ENCODE data around the gene CPXM1.
"Not testable (repeated sequence)": the region's sequence is repeated elsewhere in the genome, so short reads cannot be mapped to it uniquely, and the experiment has no call there.

Gene CPXM1

DNA sequence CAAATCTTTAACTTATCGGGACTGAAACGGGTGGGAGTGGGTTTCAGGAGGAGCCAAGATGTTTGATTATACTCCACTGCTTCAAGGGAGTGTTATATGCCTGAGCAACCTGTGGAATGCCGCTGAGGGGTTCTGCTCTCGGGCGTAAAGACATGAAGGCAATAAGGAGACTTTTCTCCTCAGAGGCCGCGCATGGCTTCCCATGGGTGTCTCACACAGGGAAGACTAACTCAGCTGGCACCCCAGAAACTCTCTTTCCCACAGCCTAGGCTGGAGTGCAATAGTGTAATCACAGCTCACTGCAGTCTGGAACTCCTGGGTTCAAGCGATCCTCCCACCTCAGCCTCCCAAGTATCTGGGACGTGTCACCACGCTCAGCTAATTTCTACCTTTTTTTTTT is 9.3 kb upstream of the CPXM1 start:
- TF ChIP-seq, protein P1, sequence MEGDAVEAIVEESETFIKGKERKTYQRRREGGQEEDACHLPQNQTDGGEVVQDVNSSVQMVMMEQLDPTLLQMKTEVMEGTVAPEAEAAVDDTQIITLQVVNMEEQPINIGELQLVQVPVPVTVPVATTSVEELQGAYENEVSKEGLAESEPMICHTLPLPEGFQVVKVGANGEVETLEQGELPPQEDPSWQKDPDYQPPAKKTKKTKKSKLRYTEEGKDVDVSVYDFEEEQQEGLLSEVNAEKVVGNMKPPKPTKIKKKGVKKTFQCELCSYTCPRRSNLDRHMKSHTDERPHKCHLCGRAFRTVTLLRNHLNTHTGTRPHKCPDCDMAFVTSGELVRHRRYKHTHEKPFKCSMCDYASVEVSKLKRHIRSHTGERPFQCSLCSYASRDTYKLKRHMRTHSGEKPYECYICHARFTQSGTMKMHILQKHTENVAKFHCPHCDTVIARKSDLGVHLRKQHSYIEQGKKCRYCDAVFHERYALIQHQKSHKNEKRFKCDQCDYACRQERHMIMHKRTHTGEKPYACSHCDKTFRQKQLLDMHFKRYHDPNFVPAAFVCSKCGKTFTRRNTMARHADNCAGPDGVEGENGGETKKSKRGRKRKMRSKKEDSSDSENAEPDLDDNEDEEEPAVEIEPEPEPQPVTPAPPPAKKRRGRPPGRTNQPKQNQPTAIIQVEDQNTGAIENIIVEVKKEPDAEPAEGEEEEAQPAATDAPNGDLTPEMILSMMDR (IDR thresholded peaks at IDR 0.05; ENCODE audit: extremely low read depth, insufficient read depth, missing control alignments), result no peak
- DNase-seq (ENCODE audit: low spot score), result no peak
- in situ Hi-C loops (cut with MboI; ENCODE audit: low pct_unique_long_range_greater_than_20kb, low sequenced_read_pairs, unreplicated experiment), result no loop called here

DNA sequence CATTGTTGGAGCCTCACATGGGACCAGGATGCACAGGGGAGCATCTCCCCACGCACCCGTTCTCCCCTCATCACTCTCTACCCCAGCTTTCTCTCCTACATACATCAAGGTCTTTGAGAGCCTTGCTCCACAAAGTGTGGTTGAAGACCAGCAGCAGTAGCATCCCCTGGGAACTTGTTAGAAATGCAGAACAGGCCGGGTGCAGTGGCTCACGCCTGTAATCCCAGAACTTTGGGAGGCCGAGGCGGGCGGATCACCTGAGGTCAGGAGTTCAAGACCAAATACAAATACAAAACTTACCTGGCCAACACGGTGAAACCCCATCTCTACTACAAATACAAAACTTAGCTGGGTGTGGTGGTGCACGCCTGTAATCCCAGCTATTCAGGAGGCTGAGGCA is 7.5 kb upstream of the CPXM1 start:
- in situ Hi-C loops (cut with MboI; ENCODE audit: low pct_unique_long_range_greater_than_20kb, low sequenced_read_pairs, unreplicated experiment), result not testable (repeated sequence)
- peak; percentile 9 for DNase-seq (ENCODE audit: low spot score)

DNA sequence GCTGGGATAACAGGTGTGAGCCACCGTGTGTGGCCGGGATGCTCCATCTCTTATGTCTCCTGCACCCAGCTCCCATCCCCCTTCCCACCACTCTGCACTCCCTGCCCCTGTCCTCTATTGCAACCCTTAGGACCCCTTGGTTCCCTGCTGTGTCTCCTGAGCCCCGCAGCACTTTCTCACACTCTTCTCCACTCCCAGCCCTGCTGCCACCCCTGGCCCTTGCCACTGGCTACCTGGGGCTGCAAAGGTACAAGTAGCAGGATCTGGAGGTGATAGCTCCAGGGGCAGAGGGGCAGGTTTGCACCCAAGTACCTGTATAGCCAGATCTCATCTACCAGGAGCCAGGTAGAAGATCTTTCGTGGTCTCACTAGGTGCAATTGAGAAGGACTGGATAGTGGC is 6.6 kb upstream of the CPXM1 start:
- TF ChIP-seq, protein P1 (IDR thresholded peaks at IDR 0.05; ENCODE audit: extremely low read depth, insufficient read depth, missing control alignments), result no peak
- in situ Hi-C loops (cut with MboI; ENCODE audit: low pct_unique_long_range_greater_than_20kb, low sequenced_read_pairs, unreplicated experiment), result no loop called here
- DNase-seq (ENCODE audit: low spot score), result peak; percentile 8

GRCh38 chr20:2806351-2806701 is 5.9 kb upstream of the CPXM1 start:
- peak; percentile 20 for DNase-seq (ENCODE audit: low spot score)
- TF ChIP-seq, protein P1 (IDR thresholded peaks at IDR 0.05; ENCODE audit: extremely low read depth, insufficient read depth, missing control alignments), result no peak
- in situ Hi-C loops (cut with MboI; ENCODE audit: low pct_unique_long_range_greater_than_20kb, low sequenced_read_pairs, unreplicated experiment), result no loop called here

DNA sequence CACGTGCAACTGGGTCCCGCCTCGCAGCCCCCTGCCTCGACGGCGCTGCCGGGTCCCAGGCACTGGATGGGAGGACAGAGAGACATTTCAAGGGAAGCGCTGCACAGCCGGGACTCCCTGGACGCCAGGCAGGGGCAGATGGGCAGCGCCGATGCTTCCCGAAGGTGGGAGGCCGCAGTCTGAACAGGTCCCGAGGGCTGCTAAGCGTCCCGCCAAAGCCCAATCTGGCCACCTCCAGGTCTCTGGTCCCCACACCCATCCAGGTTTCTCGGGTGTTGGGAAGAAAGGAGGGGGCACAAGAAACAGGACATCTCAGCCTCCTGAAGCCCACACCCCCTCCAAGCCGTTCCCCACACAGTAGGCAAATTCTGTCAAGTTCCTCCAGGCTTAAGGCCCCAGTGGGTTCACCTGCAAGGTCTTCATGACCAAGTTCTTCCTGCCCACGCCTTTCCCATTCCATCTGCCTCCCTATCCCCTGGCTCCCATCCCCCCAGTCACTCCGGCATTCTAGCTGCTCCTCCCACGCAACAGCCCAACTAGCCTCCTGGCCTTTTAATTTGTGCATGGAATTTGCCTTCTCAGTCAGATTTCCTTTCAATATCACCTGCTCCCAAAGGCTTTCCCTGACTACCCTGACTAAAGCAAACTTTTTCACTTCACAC is 5.4 kb upstream of the CPXM1 start:
- TF ChIP-seq, protein P1 (IDR thresholded peaks at IDR 0.05; ENCODE audit: extremely low read depth, insufficient read depth, missing control alignments), result no peak
- in situ Hi-C loops (cut with MboI; ENCODE audit: low pct_unique_long_range_greater_than_20kb, low sequenced_read_pairs, unreplicated experiment), result no loop called here
- peak; percentile 14 for DNase-seq (ENCODE audit: low spot score)

DNA sequence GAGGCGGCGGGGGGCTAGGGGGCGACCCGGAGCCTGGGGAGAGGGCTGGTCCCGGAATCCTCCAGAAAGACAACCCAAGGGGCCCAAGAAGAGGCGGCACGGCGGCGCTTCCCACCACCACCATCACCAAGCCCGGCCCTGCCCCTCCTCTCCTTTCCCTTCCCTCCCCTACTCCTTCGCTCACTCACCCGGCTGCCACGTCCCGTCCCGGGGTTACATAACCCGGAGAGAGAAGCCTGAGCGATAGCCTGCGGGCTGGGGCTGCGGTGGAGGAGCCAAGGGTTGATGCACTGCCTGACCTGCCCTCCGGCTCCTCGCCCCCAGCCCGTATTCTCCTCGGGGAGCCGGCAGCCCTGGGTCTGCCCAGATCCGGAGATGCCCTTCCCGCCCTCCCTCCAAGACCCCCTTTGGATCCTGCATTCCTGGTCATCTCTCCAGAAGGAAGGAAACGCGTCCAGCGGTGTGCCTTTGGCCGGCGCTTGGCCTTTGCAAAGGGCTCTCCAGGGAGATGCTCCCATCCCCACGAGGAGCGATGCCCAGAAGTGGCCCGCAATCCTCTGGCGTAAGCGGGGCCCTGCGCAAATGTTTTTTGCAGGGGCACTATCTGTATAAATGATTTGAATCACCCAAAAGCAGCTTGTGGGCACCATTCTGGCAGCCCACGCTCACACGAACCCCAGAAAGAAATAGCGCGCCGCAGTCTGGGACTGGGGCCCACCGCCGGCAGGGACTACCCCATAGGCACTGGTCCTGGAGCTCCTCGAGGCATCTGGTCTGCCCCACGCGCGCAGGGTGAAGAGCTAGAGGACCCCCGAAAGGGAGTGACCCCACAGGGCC is 4.6 kb upstream of the CPXM1 start:
- in situ Hi-C loops (cut with MboI; ENCODE audit: low pct_unique_long_range_greater_than_20kb, low sequenced_read_pairs, unreplicated experiment), result no loop called here
- TF ChIP-seq, protein P1 (IDR thresholded peaks at IDR 0.05; ENCODE audit: extremely low read depth, insufficient read depth, missing control alignments), result no peak
- DNase-seq (ENCODE audit: low spot score), result peak; percentile 20

Data from GM13977 (cell line).